ENCODE results near the gene BRF1.

The BRF1 gene

DNA sequence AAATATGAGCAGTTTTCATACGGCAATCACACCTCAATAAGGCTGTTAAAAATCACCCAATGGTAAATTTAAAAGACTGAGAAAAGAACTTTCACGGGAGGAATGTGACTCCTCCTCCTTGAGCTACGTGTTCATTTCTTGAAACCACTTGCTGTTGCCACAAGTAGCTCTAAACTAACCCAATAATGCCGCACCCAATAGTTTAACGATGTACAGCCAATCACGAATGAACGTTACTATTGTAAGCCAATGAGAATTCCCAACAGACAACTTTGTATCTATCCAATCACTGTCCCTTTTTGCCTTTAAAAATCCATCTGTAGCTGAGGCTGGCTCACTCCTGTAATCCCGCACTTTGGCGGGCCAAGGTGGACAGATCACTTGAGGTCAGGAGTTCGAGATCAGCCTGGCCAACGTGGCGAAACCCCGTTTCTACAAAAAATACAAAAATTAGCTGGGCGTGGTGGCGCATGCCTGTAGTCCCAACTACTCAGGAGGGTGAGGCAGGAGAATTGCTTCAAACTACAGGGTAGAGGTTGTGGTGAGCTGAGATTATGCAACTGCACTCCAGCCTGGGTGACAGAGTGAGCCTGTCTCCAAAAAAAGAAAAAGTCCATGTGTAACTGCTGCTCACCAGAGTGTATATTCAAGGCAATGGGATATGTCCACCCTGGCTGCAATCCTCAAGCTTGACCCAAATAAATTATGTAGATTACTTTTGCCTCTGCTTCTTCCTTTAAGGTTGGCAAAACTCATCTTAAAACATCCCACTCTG, 76.8 kb downstream of the BRF1 start:
- no peak for DNase-seq

- DNase-seq = no peak
Measured at GRCh38 chr14:105223260-105223659, 77.5 kb downstream of the BRF1 start.

DNA sequence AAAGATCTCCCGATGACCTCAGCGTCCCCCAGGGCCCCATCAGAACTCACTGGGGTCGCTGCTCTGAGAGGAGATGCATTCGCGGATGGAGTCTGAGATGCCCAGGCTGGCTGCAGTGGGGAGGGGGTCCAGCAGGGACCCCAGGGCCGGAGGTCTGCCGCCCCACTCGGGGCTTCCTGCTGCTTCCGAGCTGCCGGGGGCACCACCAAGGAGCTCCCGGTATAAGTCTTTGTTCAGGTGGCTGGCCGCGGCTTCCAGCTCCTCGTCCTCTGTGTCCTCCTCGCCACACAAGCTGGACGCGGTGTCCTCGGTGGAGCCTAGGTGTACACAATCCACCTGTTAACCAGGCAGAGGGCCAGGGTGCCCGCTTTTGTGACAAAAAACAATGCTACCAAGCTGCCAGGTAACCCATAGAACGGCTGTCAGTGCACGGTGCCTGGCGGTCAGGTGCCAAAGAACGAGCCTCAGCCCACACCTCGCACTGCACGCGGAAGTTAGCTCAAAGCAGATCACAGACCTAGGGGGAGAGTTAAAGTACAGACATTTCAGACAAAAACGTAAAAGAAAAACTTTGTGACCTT, 79.1 kb downstream of the BRF1 start:
- DNase-seq = no peak

DNA sequence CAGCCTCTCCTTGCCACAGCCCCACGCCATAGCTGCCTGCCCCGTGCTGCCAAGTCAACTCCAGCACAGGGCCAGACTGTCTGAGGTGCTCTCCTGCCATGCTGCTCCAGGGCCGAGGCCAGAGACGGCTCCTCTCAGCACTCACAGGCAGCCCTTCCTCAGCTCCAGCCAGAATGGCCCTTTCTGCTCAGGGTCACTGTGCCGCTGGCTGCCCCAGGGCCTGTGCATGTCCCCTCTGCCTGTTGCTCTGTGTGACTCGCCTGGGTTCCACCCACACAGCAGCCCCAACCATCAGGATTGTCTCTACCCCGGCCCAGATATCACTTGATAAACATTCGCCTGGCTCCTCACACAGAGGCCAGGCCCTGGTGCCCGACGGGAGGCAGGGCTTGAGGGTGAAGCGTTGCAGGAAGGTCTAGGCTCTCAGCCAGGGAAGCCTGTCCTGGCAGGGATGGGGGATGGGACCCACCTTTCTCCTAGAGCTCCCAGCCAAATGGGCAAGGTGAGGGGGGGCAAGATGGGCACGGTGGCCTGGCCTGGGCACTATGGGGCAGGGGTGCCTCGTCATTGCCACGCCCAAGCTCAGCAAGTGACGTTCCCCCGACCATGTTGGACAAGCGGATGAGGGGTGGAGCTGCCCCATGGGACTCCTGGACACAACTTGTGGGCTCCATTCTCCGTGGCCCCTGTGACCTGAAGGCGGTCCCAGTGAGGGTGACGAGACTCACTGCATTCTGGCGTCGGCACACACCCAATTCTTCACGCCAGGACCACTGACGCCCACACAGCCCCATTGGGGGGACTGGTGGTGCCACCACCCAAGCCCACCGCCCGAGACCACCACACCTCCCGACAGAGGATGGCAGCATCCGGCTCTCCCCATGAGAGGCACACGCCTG, 79.9 kb downstream of the BRF1 start:
- DNase-seq = no peak

- no peak for DNase-seq
Measured at GRCh38 chr14:105219753-105220152, 81.0 kb downstream of the BRF1 start.

GRCh38 chr14:105219043-105219612, 81.7 kb downstream of the BRF1 start:
- no peak for DNase-seq

DNA sequence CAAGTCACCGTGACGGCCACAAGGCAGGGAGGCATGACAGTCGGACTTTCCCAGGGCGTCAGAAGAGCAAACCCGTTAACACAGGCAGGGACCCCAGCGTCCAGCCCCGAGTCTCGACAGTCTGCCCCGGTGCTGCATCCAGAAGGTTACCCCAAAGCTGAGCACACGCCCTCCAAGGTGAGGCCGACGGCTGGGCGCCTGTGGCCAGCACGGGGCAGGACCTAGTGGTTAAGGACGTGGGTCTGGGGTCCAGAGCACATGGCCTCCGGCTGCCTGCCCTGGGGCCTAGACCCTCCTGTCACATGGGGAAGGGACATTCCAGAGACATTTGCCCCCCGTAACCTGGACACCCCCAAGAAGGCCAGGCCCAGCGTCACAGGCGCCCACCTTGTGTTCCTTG, 82.2 kb downstream of the BRF1 start:
- DNase-seq = no peak

- no peak for DNase-seq
Measured at GRCh38 chr14:105217774-105218173, 83.0 kb downstream of the BRF1 start.

GRCh38 chr14:105216490-105217247, 84.1 kb downstream of the BRF1 start:
- no peak for DNase-seq

GRCh38 chr14:105215602-105216001, 85.2 kb downstream of the BRF1 start:
- no peak for DNase-seq

GRCh38 chr14:105214324-105214915, 86.4 kb downstream of the BRF1 start:
- DNase-seq = no peak

DNA sequence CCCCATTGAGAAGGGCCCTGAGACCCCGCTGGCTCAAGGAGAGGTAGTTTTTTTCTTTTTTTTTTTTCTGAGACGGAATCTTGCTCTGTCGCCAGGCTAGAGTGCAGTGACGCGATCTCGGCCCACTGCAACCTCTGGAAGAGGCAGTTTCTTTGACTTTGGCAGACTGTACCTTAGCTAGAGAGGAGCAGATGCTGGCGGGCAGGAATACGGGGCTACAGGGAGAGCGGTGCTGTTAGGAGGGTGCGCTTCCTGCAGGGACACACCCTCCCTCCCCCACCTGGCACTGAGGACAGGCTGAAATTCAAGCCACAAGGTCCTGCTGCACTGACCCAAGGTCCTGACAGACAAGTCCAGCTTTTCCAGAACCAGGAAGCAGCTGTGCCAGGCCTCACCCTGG, 87.4 kb downstream of the BRF1 start:
- no peak for DNase-seq

DNA sequence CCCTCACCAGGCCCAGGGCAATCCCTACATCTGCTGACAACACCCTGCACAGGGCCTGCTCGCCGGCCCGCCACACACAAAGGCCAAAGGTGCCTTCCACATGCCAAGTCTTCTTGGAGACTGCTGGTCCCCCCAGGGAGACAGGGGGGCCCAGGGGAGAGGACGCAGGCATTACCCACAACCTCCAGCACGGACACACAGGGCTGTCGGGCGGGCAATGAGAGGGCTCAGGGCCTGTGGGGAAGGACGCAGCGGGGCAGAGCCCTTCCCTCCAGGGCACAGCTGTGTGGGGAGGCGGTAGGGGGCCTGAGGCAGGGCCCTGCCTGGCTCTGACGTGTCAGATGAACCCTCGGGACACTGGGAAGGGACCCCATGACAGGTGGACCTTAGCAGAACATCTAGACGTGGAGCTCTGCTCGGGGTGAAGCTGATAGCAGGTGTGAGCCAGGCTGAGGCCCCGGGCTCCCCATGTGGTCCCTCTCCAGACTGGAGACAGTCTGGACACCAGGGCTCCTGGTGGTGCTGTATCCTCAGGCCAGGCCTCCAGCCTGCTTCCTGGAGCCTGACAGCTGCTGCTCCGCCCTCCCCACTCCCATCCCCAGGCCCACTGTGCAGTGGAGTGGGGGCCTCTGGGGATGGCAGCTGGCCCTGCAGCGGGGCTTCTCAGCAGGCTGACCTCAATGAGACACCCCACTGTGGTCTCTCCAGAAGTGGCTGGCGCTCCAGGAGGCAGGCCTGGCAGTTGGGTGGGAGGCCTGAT, 88.1 kb downstream of the BRF1 start:
- DNase-seq = peak; percentile 92

GRCh38 chr14:105211758-105212089, 89.1 kb downstream of the BRF1 start:
- no peak for DNase-seq

DNA sequence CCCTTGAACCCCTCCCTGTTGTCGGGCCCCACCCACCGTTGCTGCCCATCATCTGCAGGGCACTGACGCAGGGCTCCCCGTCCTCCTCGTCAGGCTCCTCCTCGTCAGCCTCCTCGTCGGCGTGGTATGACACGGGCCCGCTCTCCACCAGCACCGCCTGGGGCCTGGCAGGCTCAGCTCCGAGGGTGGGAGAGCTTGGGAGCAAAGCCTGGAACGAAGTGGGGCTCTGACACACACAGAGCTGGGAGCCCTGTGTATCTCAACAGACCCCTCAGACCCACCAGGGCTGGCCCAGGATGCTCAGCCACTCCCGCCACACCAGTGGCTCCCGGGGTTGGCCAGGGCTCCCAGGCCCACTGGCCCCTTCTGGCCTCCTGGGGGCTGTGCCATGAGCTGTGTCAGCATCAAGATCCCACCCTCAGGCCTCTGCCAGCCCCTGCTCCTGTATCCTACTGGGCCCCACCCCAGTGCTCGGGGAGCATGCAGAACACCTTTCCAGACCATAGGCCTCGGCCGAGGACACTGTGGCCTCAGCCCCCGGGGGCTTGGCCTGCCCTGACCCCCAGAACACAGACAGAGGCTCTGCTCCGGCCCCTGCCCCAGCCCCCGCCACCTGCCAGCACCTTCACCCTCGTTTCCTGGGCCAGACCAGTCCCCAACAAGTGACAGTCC, 89.6 kb downstream of the BRF1 start:
- no peak for DNase-seq

DNA sequence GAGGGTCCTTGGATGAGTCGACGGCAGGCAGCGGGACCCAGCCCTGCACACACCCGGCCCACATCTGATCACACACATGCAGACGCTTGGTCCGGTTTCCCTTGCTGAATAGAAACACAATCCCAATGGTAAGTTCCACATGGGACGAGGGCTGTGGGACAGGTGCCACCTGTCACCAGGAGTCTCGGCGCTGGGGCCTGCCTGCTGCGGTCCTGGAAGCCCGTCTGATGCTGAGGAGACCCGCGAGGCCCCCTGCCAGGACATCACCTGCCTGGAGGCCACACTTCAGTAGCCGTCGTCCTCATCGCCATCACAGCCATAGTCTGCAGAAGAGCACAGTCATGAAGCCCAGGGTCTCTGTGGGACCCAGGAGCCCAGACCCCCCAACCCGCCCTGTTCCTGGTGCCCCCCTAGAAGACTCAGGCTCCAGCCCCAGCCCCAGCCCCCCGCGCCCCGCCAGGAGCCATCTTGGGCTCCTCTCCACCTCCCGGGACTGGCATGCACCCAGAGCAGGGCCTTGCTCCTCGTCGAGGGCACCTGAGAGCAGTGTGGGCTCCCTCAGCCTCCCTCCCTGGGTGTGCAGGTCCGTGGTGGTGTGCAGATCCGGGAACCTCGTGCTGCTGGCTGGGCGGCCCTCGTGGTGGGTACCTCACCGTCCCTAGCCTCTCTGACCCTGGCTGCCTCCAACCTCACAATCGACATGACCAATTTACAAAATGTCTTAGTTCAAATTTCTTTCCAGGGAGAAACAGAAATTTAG, 90.4 kb downstream of the BRF1 start:
- no peak for DNase-seq

GRCh38 chr14:105209646-105210045, 91.2 kb downstream of the BRF1 start:
- no peak for DNase-seq

- no peak for DNase-seq
Measured at GRCh38 chr14:105209091-105209490, 91.7 kb downstream of the BRF1 start.

DNA sequence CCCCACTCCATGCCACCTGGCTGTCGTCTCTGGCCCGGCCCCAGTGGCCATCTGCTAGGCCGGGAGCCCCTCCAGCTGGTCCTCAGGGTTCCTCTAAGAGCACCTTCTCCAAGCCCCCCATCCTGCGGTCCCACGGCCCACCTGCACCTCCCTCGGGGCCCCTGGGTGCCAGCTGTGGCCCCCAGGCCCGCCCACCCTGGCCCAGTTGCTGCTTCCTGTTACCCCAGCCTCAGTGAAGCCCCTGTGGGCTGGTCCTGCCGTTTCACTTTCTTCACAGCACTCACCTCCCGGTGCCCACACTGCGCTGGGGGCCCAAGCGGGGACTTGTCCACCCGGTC, 92.1 kb downstream of the BRF1 start:
- no peak for DNase-seq

DNA sequence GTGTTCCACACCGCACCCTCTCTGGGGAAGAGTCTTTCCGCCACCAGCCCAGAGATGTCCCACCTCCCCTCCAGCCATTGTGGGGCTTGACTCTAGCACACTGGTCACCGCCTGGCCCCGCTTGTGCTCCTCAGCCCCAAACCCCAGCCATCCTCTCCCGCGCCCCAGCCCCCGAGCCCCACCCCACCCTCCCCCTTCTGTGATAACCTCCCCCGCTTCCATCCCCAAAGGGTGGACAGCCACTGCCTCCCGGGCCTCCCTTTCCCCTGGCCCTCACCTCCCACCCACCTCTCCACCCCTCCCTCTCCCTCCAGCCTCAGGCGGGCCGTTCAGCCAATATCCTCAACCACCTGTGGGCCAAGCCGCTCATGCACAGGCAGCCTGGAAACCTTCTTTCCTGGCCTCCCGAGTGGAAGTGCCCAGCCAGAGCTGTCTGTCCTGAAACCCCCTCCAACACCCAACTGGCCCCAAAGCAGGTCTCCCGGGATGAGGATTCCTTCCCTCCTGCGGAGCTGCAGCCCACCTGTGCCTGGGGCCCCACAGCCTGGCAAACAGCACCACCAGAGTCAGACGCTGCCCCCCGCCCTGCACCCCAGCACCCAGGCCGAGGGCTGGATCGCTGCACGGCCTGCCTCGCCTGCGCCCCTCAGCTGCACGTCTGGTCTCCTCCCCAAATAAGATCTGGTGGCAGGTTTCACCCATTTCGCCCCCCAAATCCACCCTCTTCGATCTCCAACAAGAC, 92.6 kb downstream of the BRF1 start:
- DNase-seq = no peak

All from NCI-H146 (cell line).